Stimulated activated CD4-positive, alpha-beta T cell treated with anti-CD3 and anti-CD28 coated beads, Interleukin-4, amount 100 ng/mL, for 1 hour (primary cell): ENCODE measurements around the gene TBC1D8B.

Experiments used
- DNase-seq: peaks from one replicate; pipeline ENCODE4 v3.0.0-alpha.2; 2020

Gene TBC1D8B

DNA sequence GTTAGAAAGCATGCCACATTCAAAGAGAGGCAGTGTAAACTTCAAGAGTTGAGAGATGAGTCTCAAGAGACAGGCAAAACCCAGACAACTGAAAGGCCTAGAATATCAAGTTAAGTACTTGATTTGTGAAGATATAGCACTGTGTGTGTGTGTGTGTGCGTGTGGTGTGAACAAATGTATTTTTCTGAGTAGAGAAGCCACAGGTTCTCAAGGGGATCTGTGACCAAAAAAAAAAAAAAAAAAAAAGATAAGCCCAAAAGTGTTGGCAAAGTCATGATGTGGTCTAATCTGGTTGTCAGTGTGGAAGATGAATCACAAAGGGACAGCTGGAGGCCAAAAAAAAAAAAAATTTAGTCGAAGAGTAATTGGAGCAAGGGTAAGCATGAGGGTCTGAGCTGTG, 96.8 kb downstream of the TBC1D8B start:
- DNase-seq = no peak

DNA sequence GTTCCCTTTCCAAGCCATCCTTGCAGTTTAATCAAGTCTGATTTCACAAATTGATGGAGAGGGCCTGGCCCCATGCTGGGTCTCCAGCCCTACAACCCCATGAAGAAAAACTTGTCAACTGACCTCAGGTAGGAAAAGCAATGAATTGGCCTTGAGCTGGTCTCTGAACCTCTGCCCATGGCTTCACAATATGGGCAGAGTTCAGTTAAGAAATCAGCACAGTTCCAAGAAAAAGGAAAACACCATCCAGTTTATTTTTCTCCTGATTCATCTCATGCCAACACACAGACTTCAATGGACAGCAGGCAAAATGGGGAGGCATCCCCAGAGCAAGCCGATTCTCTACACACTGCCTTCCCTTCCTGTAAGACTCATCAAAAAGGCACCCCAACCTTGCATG, 97.4 kb downstream of the TBC1D8B start:
- DNase-seq = no peak

DNA sequence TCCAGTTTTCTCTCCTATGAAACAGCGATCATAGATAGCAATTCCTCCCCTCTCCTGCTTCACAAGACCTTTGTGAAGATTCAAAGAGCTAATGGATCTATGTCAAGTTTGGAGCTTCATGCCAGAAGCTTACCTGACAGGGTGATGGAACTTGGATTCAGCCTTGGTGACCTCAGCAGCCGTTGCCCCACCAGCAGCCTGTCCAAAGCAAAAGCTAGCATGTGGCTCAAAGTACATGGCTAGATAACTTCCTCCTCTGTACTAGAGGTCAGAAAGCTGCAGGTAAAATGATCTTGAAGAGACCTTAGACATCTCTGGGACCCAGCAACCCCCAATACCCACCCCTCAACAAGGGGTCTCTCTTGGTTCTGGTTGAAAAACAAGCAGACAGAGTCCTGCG, 98.9 kb downstream of the TBC1D8B start:
- no peak for DNase-seq

DNA sequence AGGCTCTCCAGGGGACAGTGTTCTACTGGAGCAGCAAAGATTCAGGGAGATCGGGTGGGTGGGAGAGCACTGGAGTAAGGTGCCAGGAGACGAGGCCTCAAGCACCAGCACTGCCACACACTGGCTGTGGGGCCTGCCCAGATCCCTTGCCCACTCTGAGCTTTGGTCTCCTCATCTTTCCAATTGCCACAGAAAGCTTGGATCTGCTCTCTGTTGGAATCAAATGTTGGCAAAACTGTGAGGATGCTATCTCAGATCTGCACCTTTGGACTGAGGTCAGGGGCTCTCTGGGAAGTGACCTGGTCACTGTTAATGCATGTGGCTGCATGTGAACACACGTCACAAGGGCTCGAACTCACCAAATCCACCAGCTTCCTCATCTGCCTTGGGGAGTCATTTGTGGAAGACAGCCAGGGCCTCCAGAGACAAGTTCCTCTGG, 99.3 kb downstream of the TBC1D8B start:
- no peak for DNase-seq

DNA sequence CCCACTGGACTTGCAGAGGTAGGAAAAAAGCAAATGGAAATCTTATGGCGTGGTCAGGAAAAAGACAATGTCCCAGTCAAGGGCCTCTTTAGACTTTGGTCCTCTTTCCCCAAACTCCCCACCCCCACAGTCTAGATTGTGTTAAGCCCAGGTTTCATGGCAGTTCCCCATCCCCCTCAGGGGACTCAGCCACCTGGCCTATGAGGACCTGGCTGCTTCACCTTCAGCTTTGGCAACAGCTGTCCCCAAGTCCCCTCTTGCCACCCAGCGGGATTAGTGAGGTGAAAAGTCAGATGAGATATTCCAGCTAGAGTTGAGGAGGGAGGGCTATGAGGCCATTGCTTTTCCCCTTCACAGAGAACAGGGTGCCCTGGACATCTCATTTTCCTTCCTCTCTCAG, 100.2 kb downstream of the TBC1D8B start:
- no peak for DNase-seq

DNA sequence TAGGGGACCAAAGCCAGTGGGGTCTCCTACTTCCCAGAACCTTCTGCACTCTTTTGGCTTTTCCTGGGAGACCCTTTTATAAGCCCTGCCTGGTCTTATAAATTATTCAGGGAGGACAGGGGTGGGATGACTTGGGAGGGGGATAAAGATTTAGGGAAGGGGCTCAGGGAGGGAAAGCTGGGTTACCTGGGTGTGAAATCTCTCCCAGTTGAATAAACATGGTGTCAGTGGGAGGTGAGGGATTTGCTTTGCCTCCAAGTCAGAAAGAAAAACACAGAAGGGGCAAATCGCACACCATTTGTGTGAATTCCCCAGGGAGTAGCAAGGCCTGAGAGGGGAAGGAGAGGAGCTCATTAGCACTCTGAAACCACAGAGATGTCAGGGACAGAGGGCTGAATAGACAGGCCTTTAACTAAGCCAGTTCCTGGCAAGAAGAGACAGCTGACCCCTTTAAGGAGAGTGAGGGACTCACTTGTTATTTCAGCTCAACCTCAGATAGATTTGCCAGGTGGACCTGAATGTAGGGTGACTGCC, 100.9 kb downstream of the TBC1D8B start, which contains the start of gene RIPPLY1:
RIPPLY1 (minus strand) TSS at position 51 of the 534 bp plus-strand sequence. CDS start 54 bp downstream, outside the sequence.
- DNase-seq = no peak

DNA sequence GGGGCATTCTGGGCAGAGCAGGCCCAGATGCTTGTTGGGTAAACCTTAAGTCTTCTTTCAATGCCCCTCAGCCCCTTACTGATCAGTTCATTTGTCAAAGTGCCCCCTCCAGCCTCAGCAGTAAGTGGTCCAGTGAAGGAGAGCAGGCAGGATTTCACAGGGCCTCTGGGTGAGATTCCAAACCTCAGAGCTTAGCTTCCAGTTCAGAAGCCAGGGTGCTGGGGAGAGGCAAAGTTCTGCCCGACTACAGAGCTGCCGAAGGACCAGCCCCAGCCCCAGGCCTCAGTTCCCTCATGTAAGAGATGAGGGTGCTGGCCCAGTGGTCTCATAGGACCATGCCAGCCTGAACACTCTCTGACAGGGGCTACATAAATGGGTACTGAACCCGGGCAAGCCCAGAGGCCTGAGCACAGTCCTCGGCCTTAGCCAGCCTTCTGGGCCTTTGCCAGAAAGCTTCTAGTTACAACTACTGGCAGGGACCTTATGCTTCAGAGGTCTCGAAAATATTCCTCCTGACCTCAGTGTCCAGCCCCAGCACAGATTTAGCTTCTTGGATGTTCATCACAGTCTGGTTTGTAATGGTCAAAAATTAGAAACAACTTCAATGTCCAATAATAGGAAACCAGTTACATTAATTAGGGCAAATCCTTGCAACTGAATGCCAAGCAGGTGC, 101.5 kb downstream of the TBC1D8B start:
- no peak for DNase-seq

DNA sequence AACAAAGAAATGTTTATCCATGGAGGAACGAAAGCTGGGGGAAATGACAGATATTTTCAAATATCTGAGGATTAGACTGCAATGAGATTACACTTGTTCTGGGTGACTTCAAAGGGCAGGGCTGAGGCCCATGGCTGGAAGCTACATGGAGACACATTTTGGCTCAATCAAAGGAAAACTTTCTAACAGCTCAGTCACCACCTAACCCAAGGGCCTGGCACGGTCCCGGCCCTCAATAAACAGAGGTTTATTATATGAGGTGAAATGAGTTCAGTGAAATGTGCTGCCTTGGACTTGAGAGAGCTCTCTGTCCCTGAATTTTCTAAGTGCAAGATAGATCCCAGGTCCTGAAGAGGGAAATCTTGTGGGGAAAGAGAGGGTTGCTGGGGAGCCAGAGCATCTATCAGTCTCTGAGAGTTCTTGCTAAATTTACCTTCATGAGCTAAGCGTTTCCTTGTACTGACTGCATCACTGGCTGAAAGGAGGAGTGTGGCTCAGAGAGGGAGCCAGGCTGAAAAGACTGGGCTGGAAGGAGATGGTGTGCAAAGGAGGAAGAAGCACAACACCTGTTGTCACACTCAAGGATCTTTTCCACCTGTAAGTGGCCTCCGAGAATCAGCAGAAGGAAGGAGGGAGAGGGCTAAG, 102.7 kb downstream of the TBC1D8B start:
- no peak for DNase-seq

DNA sequence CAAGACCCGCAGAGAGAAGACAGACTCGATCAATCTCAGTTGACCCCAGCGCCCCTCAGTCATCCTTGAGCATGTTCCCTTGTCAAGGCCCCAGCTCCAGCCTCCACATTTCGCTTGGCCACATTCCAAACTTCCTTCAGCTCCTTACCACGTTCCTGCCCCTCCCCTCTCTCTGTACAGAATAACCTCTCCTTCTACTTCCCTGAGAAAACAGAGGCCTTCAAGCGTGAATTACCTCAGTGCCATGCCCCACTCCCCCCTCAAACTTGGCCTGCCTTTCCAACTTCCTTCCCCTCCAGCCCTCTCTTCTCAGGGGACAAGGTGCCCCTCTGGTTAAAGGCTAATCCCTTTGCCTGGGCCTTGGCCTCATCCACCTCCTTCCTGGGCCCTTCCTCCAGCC, 103.9 kb downstream of the TBC1D8B start:
- no peak for DNase-seq

DNA sequence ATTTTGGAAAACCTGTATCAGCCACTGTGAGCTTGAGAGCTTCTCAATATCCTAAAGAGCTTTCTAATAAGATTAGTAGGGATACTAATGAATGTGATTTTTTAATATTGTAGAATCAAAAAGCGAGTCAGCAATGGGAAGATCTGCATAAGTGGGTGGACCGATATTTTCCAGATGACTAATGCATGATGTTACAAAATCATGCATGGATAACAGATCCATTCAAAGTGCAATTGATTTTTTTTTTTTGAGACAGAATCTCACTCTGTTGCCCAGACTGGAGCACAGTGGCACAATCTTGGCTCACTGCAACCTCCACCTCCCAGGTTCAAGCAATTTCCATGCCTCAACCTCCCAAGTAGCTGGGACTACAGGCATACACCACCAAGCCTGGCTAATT, 110.4 kb downstream of the TBC1D8B start:
- no peak for DNase-seq

DNA sequence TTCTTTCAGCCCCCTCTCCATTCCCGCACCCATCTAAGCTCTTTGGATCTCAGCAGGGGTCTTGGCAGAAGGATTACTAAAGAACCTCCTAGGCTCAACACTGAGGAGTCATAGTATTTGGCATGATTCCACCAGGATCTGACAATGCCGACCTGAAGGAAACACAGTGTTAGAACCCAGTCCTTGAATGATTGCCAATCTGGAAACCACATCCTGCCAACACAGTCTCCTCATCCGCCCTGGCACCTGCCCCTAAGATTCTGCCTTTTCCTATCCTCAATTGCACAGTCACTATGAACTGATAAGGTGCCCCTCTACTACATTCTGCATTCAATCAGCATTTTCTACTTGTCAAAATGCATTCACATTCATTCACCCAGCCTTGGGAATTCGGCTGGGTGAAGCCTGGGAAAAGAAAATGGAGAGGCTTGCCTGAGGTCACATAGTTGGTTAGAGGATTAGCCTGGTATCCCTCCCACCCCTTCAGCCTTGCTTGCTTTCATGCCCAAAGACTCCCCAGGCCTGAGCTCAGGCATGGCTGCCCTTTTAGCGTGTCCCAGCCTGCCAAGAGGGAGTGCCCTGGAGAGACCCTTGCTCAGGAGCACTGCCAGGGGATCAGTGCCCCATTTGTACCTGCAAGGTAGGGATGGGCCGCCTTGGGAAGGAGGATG, 115.5 kb downstream of the TBC1D8B start:
- DNase-seq = no peak

DNA sequence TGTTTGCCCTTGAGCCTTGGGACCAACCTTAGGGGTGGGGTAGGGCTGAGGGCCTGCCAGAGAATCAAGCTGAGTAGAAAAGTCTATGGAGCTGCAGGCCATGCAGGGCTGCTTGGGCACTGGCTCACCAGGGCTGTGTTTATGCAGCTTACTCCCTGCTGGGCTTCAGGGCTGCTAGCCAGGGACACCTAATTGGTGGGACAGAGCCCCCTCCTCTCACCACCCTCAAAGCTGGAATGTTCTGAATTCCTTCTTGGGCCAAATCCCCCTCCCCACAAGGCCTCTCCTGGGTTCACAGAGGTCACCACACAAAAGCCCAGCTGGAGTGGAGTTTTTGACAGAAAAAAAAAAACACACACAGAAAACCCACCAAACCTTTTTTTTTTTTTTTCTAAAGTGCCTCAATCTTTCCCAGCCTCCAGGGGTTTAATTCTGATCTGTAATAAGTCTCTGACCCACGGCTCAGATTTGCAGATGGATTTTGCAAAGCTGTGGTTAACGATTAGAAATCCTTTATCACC, 117.5 kb downstream of the TBC1D8B start, which contains the start of gene CLDN2:
CLDN2 (plus strand) TSS at position 471 of the 521 bp plus-strand sequence. CDS start 7,827 bp downstream, outside the sequence.
- no peak for DNase-seq

DNA sequence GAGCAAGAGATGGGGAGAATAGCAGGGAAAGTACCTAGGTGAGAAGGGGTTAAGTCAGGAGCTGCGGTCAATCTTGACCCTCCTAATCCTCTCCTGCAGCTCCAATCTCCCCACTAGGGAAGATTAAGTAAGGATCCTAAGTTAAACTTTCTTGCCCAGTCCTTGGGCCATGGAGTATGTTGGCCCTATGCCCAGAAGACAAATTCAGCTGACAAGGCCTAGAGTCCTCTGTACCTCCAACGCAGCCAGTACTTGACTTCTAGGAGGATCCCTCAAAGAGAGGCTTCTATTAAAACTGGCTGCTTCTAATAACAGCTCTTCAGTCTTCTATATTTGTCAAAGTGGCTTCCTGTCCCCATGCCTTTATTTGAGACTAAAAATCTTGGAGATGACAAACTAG, 119.2 kb downstream of the TBC1D8B start:
- DNase-seq = no peak
